GM18511 (cell line): ENCODE measurements around the gene CRYBB2.
"Not testable (repeated sequence)": the region's sequence is repeated elsewhere in the genome, so short reads cannot be mapped to it uniquely, and the experiment has no call there.

Experiments used
- ATAC-seq: cut with Tn5 transposase; IDR thresholded peaks from one replicate; pipeline ENCODE4 v1.9.1; 2021; ENCODE audit warnings: mild to moderate bottlenecking, moderate library complexity; ENCODE audit not compliant: unreplicated experiment

The CRYBB2 gene, protein sequence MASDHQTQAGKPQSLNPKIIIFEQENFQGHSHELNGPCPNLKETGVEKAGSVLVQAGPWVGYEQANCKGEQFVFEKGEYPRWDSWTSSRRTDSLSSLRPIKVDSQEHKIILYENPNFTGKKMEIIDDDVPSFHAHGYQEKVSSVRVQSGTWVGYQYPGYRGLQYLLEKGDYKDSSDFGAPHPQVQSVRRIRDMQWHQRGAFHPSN

GRCh38 chr22:25219211-25219689 is at the start of gene CRYBB2:
TSS of gene CRYBB2 (plus strand) at chr22:25219639. CDS start at chr22:25221430, 1,791 bp downstream.
- no peak for ATAC-seq

DNA sequence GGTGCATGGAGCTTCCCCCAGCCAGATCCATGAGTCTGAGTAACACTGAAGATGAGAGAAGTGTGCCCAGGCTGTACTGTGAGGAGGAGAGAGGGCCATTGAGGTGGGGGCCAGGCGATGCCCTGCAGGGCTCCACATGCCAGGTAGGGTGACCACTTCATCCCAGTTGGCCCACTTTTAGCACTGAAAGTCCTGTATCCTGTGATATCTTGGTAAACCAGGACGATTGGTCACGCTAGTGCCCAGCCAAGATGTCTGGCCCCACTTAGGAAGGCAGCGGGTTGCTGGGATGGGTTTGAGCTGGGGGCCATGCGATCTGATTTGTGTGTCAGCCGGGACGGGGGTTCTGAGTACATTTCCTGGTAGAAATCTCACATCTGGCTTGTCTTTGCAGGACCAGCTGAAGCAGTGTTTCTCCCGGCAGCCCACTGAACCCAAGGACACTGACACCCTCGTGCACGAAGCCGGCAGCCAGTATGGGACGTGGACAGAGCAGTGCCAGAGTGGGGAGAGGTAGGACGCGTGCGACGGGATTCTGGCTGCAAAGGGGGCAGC is 48.9 kb upstream of the CRYBB2 start:
- no peak for ATAC-seq

DNA sequence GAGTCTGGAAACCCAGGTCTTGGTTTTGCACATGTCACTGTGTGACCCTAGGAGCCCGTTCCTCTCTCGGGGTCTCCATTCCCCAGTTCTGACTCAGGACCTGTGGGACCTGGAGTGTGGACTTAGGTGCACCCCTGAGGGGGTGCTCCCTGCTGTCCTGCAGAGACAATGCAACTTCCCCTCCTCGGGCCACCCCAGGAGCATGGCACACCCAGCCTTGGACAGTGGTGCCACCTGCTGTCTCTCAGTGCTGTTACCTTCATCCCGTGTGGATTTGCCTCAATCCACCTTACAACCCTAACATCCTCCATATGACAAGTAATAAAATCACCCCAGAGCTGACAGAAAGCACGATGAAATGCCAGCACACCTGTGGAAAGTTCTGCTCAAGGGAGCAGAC is 47.3 kb upstream of the CRYBB2 start:
- ATAC-seq = no peak

GRCh38 chr22:25174156-25174887 is 45.1 kb upstream of the CRYBB2 start:
- ATAC-seq = no peak

GRCh38 chr22:25174888-25175411 is 44.5 kb upstream of the CRYBB2 start:
- no peak for ATAC-seq

DNA sequence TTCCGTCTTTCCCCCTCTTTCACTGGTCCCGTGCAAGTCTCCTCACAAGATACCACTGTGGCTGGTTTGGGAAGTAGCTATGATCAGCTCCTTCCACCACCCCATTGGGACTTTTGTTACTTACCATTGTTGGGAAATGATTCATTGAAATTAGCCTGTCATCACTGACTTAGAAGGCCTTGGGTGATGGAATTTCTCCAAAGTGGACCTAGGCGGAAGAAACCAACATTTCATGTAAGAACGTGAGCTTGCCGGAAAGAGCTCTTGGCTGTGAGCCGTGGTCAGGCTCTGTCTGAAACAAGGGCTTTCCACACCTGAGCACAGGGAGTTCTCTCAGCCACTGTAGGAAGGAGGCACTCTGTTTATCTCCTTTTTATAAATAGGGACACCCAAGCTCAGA is 43.3 kb upstream of the CRYBB2 start:
- ATAC-seq = no peak

DNA sequence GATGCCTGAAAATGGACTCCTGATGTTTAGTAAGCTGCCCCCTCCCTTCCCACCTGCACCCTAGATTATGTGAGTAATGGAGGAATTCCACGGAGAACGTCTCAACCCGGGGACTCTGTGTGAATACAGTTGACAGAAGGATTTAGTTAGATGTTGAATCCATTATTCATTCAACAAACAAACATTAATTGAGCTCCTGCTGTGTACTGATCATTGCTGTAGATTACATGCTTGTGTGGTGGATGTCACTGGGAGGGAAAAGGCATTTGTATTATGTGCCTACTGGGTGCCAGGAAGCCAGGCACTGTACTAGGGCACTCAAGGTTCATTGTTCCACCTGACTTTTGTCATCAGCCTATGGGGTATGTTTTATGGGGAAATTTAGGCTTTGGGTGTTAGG is 42.6 kb upstream of the CRYBB2 start:
- ATAC-seq = no peak

GRCh38 chr22:25177226-25177625 is 42.2 kb upstream of the CRYBB2 start:
- no peak for ATAC-seq

DNA sequence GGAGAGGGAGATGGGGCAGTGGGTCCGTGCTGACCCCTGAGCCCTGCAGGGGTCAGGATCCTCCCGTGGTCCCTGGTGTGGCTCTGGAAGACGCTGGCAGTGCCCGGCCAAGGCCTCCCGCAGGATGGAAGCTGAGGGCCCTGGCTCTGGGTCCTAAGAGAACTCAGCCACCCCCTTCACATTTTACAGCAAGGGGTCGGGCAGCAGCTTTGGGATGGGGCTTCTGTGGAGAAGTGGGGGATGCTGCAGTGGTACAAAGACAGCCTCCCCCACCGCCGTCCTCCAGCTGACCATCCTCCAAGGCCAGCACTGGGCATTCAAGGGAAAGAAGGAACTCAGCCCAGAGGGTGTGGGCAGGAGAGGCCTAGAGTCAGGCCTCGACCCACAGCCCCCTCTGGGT is 41.5 kb upstream of the CRYBB2 start:
- ATAC-seq = no peak

GRCh38 chr22:25178348-25178747 is 41.1 kb upstream of the CRYBB2 start:
- not testable (repeated sequence) for ATAC-seq

DNA sequence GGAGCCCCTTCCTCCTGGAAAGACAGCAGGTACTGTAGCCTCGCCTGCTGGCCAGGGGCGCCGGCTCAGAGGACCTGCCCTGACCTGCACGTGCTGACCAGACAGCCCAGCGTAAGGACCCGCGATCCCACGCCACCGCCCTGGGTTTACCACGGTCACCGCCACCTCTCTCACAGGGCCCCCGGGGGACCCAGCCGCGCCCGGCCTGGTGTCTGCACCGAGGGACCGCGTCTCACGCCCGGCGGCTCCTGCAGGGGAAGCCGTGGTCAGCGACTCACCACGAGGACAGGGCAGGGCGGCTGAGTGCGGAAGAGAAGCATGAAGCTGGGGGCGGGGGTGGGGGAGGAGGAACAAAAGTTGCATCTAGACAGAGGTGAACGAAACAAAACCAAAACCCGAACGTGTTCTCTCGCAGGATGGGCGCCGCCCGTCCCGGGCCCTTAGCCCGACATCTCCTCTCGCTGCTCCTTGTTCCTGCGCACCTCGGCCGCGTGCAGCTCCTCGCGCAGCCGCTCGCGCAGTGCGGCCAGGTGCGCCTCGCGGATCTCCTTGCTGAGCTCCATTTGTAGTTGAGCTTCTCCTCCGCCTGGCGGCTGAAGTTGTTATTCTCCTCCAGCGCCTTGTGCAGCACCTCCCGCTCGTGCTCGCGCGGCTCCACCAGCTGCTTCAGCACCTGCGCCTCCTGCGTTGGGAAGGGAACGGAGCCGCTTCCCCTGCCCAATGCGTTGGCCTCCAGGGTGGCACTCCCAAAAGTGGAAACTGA is 40.4 kb upstream of the CRYBB2 start:
- ATAC-seq = not testable (repeated sequence)

DNA sequence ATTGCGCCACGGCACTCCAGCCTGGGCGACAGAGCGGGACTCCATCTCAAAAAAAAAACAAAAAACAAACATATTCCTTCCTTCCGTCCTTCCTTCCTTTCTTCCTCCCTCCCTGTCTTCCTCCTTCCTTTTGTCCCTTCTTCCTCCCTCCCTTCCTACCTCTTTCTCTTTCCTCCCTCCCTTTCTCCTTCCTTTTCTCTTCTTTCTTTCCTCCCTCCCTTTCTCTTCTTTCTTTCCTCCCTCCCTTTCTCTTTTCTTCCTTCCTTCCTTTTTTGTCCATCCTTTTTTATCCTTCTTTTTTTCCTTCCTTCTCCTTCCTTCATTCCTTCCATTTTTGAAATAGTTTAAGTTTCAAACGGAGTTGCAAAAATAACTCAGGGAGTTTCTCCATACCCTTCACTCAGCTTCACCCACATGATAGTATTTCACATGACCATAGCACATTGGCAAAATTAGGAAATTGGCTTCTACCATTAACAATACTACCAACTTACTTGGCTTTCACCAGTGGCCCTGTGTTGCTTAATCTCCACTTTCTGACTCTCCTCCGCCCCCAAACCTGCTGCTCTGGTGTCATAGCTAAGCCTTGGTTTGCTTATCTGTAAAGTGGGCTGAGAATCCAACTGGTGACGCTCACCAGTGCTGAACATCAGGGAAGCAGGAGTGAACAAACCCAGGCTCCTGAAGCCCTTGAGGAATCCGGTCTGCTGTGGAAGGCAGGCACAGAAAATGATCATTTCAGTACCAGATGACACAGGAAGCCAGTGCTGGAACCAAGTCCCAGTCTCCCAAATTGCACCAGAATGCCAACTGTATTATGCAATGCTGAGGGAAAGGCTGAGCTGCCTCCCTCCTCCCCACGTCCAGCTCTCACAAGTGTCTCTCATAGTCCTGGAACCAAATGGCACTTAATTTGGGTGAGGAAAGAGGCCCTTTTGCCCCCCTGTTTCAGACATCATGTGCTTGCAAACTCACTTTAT is 37.0 kb upstream of the CRYBB2 start:
- no peak for ATAC-seq

DNA sequence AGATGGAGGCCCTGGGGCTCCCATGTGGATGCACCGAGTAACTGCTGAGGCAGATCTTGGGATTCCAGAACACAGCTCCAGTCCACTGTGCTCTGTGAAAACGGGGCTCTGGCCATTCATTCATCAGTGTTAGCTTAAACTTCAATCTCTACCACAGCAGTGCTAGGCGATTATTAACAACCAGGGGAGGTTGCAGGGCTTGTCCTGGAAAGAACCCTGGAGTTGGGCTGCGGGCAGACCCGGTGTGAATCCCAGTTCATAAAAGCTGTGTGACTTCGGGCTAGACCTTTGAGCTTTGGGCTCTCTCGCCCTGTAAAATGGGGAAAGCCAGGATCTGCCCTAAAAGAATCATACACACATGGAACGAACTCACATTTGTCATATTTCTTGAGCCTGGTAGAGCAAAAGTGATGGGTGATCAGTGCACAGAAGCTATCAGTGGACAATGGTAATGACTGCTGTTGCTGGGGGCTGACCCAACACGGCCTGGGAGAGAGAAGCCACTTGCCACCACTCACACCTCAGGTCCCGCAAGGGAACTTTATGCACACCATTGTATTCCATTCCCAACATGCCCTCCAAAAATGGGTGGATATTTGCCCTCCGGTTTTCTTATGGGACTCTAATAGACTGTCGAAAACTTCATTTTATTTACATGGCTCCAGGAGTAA is 35.4 kb upstream of the CRYBB2 start:
- ATAC-seq = no peak

GRCh38 chr22:25186140-25186539 is 33.3 kb upstream of the CRYBB2 start:
- no peak for ATAC-seq

- no peak for ATAC-seq
Measured at GRCh38 chr22:25187469-25187868, 32.0 kb upstream of the CRYBB2 start.

DNA sequence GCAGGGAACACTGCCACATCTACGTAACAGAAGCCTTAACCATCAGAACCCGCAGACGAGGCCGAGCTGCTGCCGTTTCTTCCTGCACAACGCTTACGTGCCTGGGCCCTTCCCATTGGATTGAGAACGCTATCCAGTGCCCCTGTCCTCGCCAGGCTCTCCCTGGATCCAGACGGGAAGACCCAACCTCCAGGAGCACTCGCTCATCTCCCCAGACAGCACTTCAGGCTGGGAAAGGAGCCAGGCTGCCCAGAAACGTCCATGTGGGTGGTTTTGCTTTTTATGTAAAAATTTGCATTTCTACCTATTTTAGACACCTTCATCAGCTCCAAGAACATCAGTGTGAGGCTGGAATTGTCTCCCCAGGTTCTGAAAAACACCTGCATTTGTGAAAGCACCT is 27.0 kb upstream of the CRYBB2 start:
- ATAC-seq = no peak

DNA sequence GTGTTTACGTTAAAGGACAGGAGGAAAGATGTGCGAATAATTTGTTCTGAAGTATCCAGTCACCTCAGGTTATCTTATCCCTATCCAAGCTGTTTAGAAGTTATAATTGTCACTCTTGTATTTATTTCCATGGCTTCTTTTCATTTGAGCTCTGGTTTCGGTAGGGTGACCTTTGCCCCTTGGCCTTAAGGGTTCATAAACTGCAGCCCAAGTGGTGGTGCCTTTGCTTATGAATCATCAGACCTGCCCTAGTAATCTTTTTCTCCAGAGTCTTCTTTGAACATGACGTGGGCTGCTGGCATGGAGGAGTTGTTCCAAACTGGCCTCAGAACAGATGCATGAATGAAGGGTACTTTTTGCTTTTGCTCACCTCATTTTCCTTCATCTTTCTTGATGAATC is 26.3 kb upstream of the CRYBB2 start:
- ATAC-seq = no peak

DNA sequence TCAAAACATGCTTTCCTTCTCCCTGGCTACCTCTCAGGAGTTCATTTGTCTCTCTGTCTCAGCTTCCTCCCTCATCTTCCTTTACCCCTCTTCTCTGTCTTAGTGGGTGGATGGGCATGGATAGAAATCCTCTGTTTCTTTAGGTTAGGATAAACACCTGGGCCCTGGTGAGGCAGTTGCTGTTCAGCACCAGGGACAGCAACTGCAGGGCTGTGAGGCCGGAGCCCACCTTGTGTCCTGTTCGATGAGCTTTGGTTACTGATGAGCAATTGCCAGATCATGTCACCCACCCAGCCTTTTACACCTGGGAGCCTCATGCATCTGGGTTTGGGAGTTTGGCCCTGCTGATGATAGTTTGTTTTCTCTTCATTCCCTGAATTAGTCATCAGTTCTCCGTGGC is 25.9 kb upstream of the CRYBB2 start:
- ATAC-seq = no peak

DNA sequence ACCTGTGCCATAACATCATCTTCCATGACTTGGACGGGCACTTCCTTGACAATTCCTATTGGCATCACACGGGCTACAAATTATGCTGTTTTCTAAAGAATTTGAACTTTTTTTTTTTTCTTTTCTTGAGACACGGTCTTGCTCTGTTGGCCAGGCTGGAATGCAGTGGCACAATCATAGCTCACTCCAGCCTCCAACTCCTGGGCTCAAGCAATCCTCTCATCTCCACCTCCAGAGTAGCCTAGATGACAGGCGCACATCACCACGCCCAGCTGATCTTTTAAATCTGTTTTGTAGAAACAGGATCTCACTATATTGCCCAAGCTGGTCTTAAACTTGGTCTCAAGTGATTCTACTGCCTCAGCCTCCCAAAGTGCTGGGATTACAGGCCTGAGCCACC is 23.1 kb upstream of the CRYBB2 start:
- ATAC-seq = no peak

GRCh38 chr22:25197340-25197739 is 22.1 kb upstream of the CRYBB2 start:
- ATAC-seq = no peak
